Activated CD4-positive, alpha-beta T cell treated with anti-CD3 and anti-CD28 coated beads, Interleukin-2, amount 50 U/mL, for 24 hours (primary cell): Measurements from ENCODE around the gene TTC23.
A peak's percentile ranks its signal among the peaks of the same experiment; 100 is the strongest.

Source experiments
- DNase-seq, 2 donors: peaks; one replicate each; pipeline ENCODE4 v3.0.0-alpha.2; 2020; ENCODE audit warnings: low read depth in 1 of 2, low spot score in 1 of 2

TTC23 gene

DNA sequence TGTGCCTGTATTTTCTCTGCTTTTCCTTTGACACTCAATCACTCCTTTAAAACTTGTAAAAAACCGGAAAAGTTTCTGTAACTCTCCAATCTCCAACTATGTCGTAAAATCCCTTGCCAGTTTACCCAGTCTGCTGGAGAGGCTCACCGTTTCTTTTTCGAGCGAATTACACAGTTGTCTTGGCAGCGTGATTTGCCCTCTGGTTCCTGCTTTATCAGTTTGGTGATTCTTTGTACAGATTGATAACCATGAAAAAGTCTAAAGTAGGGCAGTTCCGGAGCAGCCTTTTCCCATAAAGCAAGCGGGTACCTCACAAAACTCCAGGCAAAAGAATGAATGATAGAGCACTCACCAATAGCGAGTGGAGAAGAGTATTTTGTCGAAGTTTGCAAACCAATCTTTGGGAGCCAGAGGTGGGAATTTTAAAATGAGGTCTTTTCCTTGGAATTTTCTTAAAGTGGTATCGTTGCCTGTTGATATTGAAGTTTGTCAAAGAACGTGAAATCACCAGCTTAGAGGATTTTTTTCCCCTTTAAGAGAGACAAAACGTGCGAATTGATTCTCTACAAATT is at the start of gene TTC23:
TSS of gene TTC23 (minus strand) at position 312 of the 572 bp plus-strand sequence. CDS start 20,869 bp downstream, outside the sequence.
- DNase-seq: no peak

DNA sequence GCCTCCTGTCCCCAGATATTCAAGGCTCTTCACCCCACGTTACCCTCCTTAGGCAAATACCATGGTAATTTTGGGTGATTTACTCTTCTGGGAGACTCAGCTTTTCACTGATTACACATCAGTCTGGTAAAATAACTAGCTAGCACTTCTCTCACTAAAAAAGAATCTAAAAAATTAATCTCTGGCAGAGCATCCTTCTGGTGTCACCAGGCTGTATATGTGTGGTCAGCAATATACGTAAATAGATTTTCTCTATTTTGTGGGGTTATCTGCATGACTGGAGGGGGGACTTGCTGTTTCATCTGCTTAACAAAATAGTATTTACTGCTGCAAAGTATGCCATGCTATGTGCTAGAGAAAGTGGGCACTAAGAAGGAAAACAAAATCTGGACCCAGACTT is 47.0 kb upstream of the TTC23 start:
- no peak for DNase-seq

DNA sequence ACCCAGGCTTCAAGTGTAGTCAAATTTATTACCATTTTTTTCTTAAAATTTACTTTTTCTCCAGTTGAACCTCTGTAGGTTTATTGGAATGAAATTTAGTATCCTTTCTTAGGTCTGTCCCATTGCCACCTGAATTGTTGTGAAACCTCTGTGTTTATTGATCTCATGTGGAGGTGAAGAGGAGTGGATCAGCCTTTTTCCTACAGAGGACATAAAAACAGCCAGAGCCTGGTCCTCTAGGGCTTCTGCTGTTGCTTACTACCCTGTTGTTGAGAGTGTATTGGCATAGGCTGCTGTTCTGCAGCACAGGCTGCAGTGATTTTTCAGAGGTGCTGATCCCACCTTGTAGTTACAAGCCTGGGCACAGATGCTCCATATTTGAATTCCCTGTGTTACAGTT is 46.5 kb upstream of the TTC23 start:
- no peak for DNase-seq

DNA sequence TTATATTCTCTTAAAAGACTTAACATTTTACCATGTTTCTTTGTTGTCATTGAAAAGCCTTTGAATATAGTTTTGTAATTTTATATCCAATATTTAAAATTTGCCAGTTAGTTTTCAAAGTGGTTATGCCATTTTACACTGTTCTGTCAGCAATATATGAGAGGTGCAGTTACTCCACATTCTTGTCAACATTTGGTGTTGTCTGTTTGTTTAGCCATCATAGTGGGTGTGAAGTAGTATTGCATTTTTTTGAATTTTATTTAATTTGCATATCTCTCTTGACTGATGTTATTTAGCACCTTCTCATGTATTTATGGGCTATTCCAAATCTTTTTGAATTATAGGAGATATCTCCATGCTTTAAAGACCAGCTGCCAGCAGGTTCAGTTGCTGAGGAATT is 42.3 kb upstream of the TTC23 start:
- DNase-seq: no peak

DNA sequence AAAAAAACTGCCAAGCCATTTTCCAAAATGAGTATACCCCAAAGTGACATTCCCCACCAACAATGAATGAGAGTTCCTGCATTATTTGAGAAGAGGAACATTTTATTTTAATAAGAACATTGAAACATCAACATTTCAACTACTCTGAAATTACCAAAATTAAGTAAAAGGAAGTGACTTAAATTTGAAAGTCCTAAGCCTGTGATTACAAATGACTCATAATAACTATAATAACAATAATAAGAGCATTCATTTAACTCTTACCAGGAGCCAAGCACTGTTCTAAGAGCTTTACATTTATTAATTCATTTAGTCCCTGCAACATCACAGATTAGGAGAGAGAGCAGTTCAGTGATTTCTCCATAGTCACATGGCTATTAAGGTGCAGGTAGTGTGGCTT is 34.3 kb upstream of the TTC23 start:
- DNase-seq: no peak

DNA sequence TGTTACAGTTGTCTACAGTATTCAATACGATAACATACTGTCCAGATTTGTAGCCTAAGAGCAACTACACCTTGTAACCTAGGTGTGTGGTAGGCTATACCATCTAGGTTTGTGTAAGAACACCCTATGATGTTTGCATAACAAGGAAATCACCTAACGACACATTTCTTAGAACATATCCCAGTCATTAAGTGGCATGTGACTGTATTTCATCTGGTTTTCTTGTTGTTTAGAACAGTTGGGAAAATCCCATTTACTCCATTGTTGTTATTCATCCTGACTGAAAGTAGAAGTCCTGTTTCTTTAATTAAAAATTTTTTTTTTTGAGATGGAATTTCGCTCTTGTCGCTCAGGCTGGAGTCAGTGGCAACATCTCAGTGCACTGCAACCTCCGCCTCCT is 33.2 kb upstream of the TTC23 start:
- no peak for DNase-seq

DNA sequence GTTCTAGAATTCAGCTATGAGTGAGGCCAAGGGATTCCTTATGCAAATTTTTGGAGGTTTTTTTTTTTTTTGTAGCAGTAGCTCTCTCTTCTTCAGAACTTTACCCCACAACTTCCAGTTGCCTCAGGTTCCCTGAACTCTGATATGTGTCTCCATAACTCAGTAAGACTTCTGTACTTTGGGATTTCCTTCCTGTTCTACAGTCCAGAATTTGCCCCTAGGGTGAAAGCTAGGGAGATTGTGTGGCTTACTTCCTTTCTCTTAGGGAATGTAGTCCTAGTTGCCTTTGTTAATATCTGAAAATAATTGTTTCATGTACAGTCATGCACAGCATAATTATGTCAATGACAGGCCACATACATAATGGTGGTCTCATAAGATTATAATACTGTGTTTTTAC is 32.7 kb upstream of the TTC23 start:
- no peak for DNase-seq

GRCh38 chr15:99279827-99280226 is 30.4 kb upstream of the TTC23 start:
- no peak for DNase-seq

GRCh38 chr15:99279290-99279689 is 29.9 kb upstream of the TTC23 start:
- DNase-seq: no peak

- DNase-seq: no peak
Measured at GRCh38 chr15:99275525-99276128, 26.2 kb upstream of the TTC23 start.

DNA sequence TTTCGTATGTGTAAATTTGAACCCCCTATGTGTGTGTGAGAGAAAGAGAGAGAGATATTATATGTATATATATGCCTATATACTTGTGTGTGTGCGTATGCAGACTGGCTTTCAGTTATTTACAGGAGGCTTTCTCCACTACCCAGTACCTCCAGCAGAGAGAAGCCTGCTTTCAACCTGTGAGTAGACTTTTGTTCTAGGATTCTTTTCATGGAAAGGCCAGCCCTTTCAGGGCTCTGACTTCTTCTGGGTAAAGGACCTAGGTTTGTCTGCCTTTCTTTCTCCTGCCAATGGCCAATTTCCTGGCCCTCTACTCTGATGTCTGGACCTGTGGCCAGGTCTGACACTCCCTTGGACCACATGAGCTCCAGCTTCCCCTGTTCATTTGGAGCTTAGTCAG is 25.7 kb upstream of the TTC23 start:
- DNase-seq: no peak

GRCh38 chr15:99273801-99274200 is 24.4 kb upstream of the TTC23 start:
- DNase-seq: no peak

DNA sequence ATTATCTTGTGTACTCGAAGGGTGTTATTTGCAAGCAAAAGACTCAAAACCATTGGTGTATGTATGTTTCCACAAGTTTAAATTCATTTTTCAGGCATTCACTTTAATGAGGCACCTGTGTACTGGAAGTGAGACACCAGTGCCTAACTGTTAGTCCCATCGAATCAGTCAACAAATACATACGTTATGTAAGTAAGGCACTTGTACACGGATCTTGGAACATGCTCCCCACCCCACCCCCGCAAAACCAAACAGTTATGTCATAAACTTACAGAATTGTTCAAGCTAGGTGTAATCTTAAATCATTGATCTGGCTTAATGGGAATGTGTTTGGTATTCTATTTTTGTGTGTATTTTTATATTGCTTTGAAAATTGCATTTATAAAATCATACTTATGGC is 19.1 kb upstream of the TTC23 start:
- DNase-seq: no peak

- DNase-seq: no peak
Measured at GRCh38 chr15:99267957-99268356, 18.6 kb upstream of the TTC23 start.

GRCh38 chr15:99265541-99266070 is 16.2 kb upstream of the TTC23 start:
- DNase-seq: no peak

GRCh38 chr15:99264125-99264524 is 14.7 kb upstream of the TTC23 start:
- no peak for DNase-seq

GRCh38 chr15:99257107-99257750 is 7.8 kb upstream of the TTC23 start:
- no peak for DNase-seq

GRCh38 chr15:99253381-99254090 is 4.2 kb upstream of the TTC23 start:
- no peak for DNase-seq

DNA sequence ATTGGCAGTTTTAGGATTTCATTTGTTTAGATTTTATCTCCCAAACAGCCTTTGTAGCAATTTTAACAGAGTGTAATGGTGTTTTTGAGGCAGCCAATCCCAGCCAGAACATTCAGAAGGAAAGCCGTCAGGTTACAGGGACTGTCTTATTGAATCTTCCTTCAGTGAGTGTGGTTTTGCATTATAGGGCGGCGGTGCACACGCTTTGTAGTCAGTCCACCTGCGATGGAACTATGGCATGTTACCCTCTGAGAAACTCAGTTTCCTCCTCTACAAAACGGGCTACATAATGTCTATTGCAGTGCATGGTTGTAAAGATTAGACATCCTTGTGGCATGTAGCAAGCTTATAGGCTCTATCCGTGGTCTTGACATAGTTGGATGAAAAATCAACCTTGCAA is 2.9 kb upstream of the TTC23 start:
- no peak for DNase-seq

- DNase-seq: peak; percentile 84 to 94
Measured at GRCh38 chr15:99250857-99251841, 1.8 kb upstream of the TTC23 start, which contains the start of gene LRRC28. TSS of gene LRRC28 (plus strand) at chr15:99251481. CDS start at chr15:99255958, 4,477 bp downstream.

DNA sequence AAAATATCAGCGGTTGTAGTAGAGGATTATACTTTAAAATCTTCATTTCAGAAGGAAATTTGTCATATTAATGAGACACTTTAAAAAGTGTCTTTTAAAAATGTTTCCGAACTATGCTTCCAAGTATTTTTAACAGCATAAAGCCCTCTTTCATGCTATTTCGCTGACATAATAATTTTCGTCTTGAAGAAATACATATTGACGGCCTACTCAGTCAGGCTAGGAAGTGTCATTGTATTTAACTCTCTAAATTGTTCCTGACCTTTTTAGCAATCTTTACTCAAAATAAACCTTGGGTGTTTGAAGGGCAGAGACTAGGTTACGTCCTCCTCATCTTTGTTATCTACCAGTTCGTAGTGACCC is 1.1 kb upstream of the TTC23 start:
- no peak for DNase-seq
